Skin epidermis (tissue), 12 donors: ENCODE results near the gene REXO5.
"Not testable (repeated sequence)": the region's sequence is repeated elsewhere in the genome, so short reads cannot be mapped to it uniquely, and the experiment has no call there.

Experiments used
- H3K27ac ChIP-seq, 21 experiments: fragments of 200-600 bp; sonication (generic) in 11 of 21; one replicate each; pipeline ENCODE4 v1.5.0; 2020; ENCODE audit warnings: mild to moderate bottlenecking in 3 of 21, inconsistent platforms in 2 of 21, moderate library complexity in 2 of 21
- H3K4me3 ChIP-seq, 7 experiments: fragments of 200-600 bp; sonication (generic) in 2 of 7; one replicate each; pipeline ENCODE4 v1.5.0; 2020; ENCODE audit warnings: inconsistent platforms in 2 of 7, mild to moderate bottlenecking in 2 of 7, moderate library complexity in 1 of 7

REXO5 gene

GRCh38 chr16:20806168-20807050, at the start of gene REXO5, which contains the start of gene ERI2:
Gene REXO5, plus strand, starts transcription at chr16:20806527. Its CDS starts 427 bp downstream, at chr16:20806954.
Gene ERI2, minus strand, starts transcription at chr16:20806472. Its CDS starts 42 bp downstream, at chr16:20806430.
- Histone ChIP-seq H3K4me3 (peak within 1 kb of the TSS; percentile 62 to 90 (median 75)), H3K27ac (peak within 1 kb of the TSS; percentile 8 to 93 (median 84))

GRCh38 chr16:20760346-20760745, 46.0 kb upstream of the REXO5 start:
- H3K27ac ChIP-seq: no peak overlapping the region
- H3K4me3 ChIP-seq: no peak overlapping the region

GRCh38 chr16:20761175-20761574, 45.2 kb upstream of the REXO5 start:
- Histone ChIP-seq H3K4me3 (no peak overlapping the region), H3K27ac (no peak overlapping the region)

GRCh38 chr16:20762404-20763123, 43.8 kb upstream of the REXO5 start:
- Histone ChIP-seq H3K27ac (peak overlapping the region in 1 of 21 experiments; percentile 59), H3K4me3 (no peak overlapping the region)

- Histone ChIP-seq H3K27ac (peak within 1 kb of the TSS in 18 of 21 experiments; percentile 13 to 85 (median 58)), H3K4me3 (peak within 1 kb of the TSS; percentile 22 to 47 (median 36))
These were observed 42.7 kb upstream of the REXO5 start, which contains the start of gene ACSM3 for GRCh38 chr16:20763461-20764232. Gene ACSM3, plus strand, starts transcription at chr16:20764014. Its CDS starts 6,021 bp downstream, at chr16:20770035.

- not testable (repeated sequence) for H3K4me3 ChIP-seq
- H3K27ac ChIP-seq: peak overlapping the region in 5 of 21 experiments; percentile 12 to 85 (median 61)
These were observed 41.9 kb upstream of the REXO5 start for GRCh38 chr16:20764448-20764847.

GRCh38 chr16:20765732-20766131, 40.6 kb upstream of the REXO5 start:
- H3K27ac ChIP-seq: no peak overlapping the region
- H3K4me3 ChIP-seq: no peak overlapping the region

- no peak overlapping the region for H3K4me3 ChIP-seq
These were observed 40.0 kb upstream of the REXO5 start for GRCh38 chr16:20766294-20766693.

GRCh38 chr16:20767577-20767976, 38.8 kb upstream of the REXO5 start:
- Histone ChIP-seq H3K4me3 (no peak overlapping the region), H3K27ac (no peak overlapping the region)

More at GRCh38 chr16:20766294-20766693, 40.0 kb upstream of the REXO5 start:
- no peak overlapping the region for H3K27ac ChIP-seq

- H3K4me3 ChIP-seq: no peak overlapping the region
- no peak overlapping the region for H3K27ac ChIP-seq
These were observed 38.2 kb upstream of the REXO5 start for GRCh38 chr16:20768121-20768520.

- Histone ChIP-seq H3K4me3 (no peak overlapping the region), H3K27ac (no peak overlapping the region)
These were observed 37.5 kb upstream of the REXO5 start for GRCh38 chr16:20768818-20769217.

GRCh38 chr16:20773679-20774078, 32.6 kb upstream of the REXO5 start:
- no peak overlapping the region for H3K4me3 ChIP-seq

GRCh38 chr16:20774703-20775362, 31.5 kb upstream of the REXO5 start:
- Histone ChIP-seq H3K27ac (no peak overlapping the region), H3K4me3 (no peak overlapping the region)

More at GRCh38 chr16:20773679-20774078, 32.6 kb upstream of the REXO5 start:
- H3K27ac ChIP-seq: no peak overlapping the region

GRCh38 chr16:20781697-20782096, 24.6 kb upstream of the REXO5 start:
- no peak overlapping the region for H3K27ac ChIP-seq

GRCh38 chr16:20782470-20782869, 23.9 kb upstream of the REXO5 start:
- H3K4me3 ChIP-seq: no peak overlapping the region
- no peak overlapping the region for H3K27ac ChIP-seq

More at GRCh38 chr16:20781697-20782096, 24.6 kb upstream of the REXO5 start:
- H3K4me3 ChIP-seq: no peak overlapping the region

- H3K4me3 ChIP-seq: no peak overlapping the region
These were observed 22.1 kb upstream of the REXO5 start for GRCh38 chr16:20784204-20784603.

GRCh38 chr16:20789130-20789529, 17.2 kb upstream of the REXO5 start:
- Histone ChIP-seq H3K27ac (no peak overlapping the region), H3K4me3 (no peak overlapping the region)

More at GRCh38 chr16:20784204-20784603, 22.1 kb upstream of the REXO5 start:
- no peak overlapping the region for H3K27ac ChIP-seq

- no peak overlapping the region for H3K4me3 ChIP-seq
- H3K27ac ChIP-seq: no peak overlapping the region
These were observed 14.3 kb upstream of the REXO5 start for GRCh38 chr16:20791923-20792612.
